ENCODE measurements around the gene CHST10. TPM values are rescaled to one million over a fixed set of nuclear protein-coding genes. Genes with fewer than 3 reads are reported as not detected.

Gene CHST10
- polyA plus RNA-seq, 3 donors from 2014 or later: 5.0 to 10.3 (median 7.1) TPM

DNA sequence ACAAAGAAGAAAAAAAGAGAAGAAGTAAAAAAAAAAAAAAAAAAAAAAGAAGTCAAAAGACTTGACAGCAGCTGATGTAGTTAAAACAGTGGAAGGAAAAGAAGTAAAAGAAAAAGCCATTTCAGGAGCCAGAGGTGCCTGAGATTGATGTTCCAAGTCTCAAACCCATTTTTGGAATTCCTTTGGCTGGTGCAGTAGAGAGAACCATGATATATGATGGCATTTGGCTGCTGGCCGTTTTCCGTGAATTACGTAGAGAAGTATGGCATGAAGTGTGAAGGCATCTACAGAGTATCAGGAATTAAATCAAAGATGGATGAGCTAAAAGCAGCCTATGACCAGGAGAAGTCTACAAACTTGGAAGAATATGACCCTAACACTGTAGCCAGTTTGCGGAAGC lies 7.6 kb upstream of the CHST10 start:
- Mint-ChIP-seq H3K4me3 (no peak overlapping the region), H3K27me3 (ENCODE audit: low read depth in 3 of 3) (peaks cover 2 to 3% (median 2%) of the 10 kb centered on the region in 3 donors), H3K27ac (no peak overlapping the region), H3K36me3 (no peaks in the 10 kb centered on the region), H3K4me1 (no peaks in the 10 kb centered on the region), H3K9me3 (no peaks in the 10 kb centered on the region)
- DNase-seq: no peak

GRCh38 chr2:100424277-100424875 lies 6.9 kb upstream of the CHST10 start:
- no peak for DNase-seq
- no peak overlapping the region for H3K4me3 Mint-ChIP-seq
- peaks cover 2 to 3% (median 2%) of the 10 kb centered on the region in 3 donors for H3K27me3 Mint-ChIP-seq (ENCODE audit: low read depth in 3 of 3)
- no peaks in the 10 kb centered on the region for H3K9me3 Mint-ChIP-seq
- H3K4me1 Mint-ChIP-seq: no peaks in the 10 kb centered on the region
- no peaks in the 10 kb centered on the region for H3K36me3 Mint-ChIP-seq
- no peak overlapping the region for H3K27ac Mint-ChIP-seq

DNA sequence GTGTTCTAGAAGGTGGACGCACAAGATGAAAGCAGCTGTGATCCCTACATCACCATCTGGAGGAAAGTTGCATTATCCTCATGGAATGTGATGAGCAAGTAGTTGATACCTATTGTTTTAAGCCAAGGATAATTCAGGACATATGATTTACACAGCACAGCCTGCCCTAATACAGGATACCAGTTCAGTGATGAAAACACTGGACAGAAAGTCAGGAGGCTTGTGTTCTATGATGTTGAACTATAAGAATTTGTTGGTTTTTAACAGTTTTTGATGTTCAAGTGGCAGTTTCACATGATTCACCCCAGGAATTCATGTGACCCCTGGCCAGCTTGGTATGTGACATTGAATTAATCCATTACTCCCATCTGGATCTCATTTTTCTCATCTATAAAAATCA lies 6.2 kb upstream of the CHST10 start:
- peaks cover 2 to 3% (median 2%) of the 10 kb centered on the region in 3 donors for H3K27me3 Mint-ChIP-seq (ENCODE audit: low read depth in 3 of 3)
- H3K4me1 Mint-ChIP-seq: peaks cover 0 to under 1% of the 10 kb centered on the region in 2 donors
- no peaks in the 10 kb centered on the region for H3K9me3 Mint-ChIP-seq
- H3K27ac Mint-ChIP-seq: no peak overlapping the region
- H3K4me3 Mint-ChIP-seq: no peak overlapping the region
- no peaks in the 10 kb centered on the region for H3K36me3 Mint-ChIP-seq
- no peak for DNase-seq

DNA sequence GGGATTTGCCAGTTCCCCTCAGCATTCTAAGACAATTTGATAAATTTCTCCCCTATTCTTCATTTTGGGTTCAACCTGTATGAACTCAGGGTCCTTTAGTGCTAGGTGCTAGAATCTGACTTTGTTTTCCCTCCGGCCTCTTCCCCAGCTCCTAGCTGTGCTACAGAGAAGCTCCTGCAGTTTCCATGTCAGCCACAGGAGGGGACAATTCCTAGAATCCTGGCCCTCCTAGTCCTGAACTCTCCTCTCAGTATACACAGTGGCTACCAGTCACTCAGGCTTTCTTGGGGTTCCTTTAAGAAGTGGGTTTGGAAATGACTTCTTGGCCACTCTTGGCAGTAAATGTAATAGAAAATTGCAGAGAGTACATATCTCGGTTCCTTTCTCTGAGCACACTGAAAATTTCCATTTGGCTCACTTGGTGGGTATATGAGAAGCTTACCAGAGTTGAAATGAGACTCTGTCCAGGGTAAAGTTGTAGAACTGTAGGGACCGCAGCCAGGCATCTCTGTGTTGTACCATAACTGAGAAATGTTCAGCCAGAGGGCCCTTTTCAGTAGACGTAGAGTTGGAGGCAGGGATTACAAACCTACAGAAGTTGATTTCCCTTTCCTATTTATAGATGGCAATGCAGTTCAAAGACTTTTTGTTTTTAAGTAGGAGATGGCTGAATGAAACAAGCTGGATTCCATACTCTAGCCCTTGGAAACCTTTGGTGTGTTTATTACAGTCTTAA lies 5.0 kb upstream of the CHST10 start:
- no peak overlapping the region for H3K4me3 Mint-ChIP-seq
- H3K9me3 Mint-ChIP-seq: no peaks in the 10 kb centered on the region
- no peaks in the 10 kb centered on the region for H3K36me3 Mint-ChIP-seq

GRCh38 chr2:100419915-100420314 lies 2.4 kb upstream of the CHST10 start:
- Mint-ChIP-seq H3K27ac (no peak overlapping the region), H3K36me3 (no peaks in the 10 kb centered on the region), H3K4me3 (peak overlapping the region in 1 of 5 donors; percentile 18), H3K4me1 (peaks cover 17 to 31% of the 10 kb centered on the region in 2 donors), H3K9me3 (no peaks in the 10 kb centered on the region), H3K27me3 (ENCODE audit: low read depth in 3 of 3) (peaks cover 0 to 2% (median 1%) of the 10 kb centered on the region in 3 donors)
- DNase-seq: no peak

More for the DNA sequence above, 5.0 kb upstream of the CHST10 start:
- Mint-ChIP-seq H3K27me3 (ENCODE audit: low read depth in 3 of 3) (peaks cover under 1 to 3% (median 2%) of the 10 kb centered on the region in 3 donors), H3K4me1 (peaks cover 0 to 11% of the 10 kb centered on the region in 2 donors), H3K27ac (no peak overlapping the region)
- DNase-seq: no peak

- Mint-ChIP-seq H3K9me3 (no peaks in the 10 kb centered on the region), H3K36me3 (no peaks in the 10 kb centered on the region), H3K27ac (peak overlapping the region in 2 of 6 donors; percentile 30 to 41), H3K4me3 (peak overlapping the region; percentile 64 to 90 (median 85)), H3K27me3 (ENCODE audit: low read depth in 3 of 3) (no peaks in the 10 kb centered on the region), H3K4me1 (peaks cover 17 to 31% of the 10 kb centered on the region in 2 donors)
- no peak for DNase-seq
These were observed 1.0 kb upstream of the CHST10 start for GRCh38 chr2:100418406-100418962.

DNA sequence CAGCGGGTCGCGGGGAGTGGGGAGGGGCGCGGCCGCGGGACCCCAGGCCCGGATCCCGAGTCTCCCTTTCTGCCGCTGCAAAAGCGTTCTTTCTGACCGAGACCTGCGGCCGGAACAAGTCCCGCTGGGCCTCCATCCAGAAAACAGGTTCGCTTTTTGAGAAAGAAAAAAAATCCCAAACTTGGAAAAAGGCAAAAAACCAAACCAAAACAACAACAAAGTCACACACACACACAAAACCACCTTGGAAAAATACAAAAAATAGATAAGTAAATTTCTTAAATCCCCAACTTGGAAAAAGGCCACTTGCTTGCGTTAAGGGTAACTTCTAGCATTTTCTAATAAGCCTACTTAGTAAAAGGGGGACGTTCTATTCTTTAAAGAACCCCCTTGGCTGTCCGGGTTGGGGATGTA lies 250 bp upstream of the CHST10 start:
- Mint-ChIP-seq H3K4me3 (peak overlapping the region; percentile 79 to 90 (median 87)), H3K36me3 (no peaks in the 10 kb centered on the region), H3K9me3 (no peaks in the 10 kb centered on the region), H3K27me3 (ENCODE audit: low read depth in 3 of 3) (no peaks in the 10 kb centered on the region), H3K4me1 (peaks cover 17 to 31% of the 10 kb centered on the region in 2 donors), H3K27ac (peak overlapping the region in 4 of 6 donors; percentile 29 to 77 (median 56))
- DNase-seq: no peak

- H3K9me3 Mint-ChIP-seq: no peaks in the 10 kb centered on the region
- peak overlapping the region; percentile 24 to 81 (median 70) for H3K27ac Mint-ChIP-seq
- no peak for DNase-seq
- H3K27me3 Mint-ChIP-seq (ENCODE audit: low read depth in 3 of 3): no peaks in the 10 kb centered on the region
- no peaks in the 10 kb centered on the region for H3K36me3 Mint-ChIP-seq
- H3K4me3 Mint-ChIP-seq: peak overlapping the region; percentile 89 to 95 (median 93)
- peaks cover 17 to 31% of the 10 kb centered on the region in 2 donors for H3K4me1 Mint-ChIP-seq
These were observed 1.0 kb downstream of the CHST10 start for GRCh38 chr2:100416397-100416934.

DNA sequence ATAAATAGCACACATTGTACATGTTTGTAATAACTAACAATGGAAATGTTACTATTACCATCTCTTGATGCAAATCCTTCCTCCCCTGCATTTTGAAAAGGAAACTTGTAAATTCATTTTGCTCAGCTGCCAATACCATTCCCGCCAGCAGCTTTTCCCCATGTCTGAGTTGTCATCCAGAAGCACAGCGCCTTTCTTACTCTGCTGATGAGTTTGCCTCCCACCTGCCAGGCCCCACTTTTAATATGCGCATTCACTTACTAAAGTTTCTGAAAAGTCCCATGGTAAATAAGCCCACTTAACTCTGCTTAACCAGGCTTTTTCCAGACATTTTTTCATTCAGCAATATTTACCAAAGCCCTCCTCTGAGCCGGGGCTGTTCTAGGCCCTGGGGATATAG lies 3.9 kb downstream of the CHST10 start:
- DNase-seq: no peak
- Mint-ChIP-seq H3K4me1 (peaks cover 17 to 30% of the 10 kb centered on the region in 2 donors), H3K27ac (no peak overlapping the region), H3K36me3 (peaks cover 0 to 3% (median 0%) of the 10 kb centered on the region in 3 donors), H3K9me3 (no peaks in the 10 kb centered on the region), H3K27me3 (ENCODE audit: low read depth in 3 of 3) (no peaks in the 10 kb centered on the region), H3K4me3 (no peak overlapping the region)

DNA sequence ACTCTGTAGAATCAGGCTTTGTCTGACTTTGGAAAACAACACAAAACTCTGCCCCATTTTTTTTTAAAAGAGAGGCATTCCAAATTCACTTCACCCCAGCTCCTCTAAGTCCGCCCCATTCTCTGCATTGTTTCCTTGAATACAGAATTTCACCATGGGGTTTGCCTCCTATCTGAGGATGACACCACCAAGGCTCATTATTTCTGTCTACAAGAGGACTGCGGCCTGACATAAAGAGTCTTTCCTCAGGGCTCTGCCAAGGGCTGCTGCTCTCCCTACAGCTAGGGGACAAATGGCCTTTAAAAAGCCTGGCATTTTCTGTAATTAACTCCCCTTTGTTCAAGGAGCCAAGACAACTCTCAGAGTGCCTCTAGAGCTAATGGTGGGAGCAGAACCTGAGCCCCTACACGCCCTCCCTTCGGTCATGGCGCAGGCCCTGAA lies 4.6 kb downstream of the CHST10 start:
- no peaks in the 10 kb centered on the region for H3K9me3 Mint-ChIP-seq
- no peak overlapping the region for H3K4me3 Mint-ChIP-seq
- no peak overlapping the region for H3K27ac Mint-ChIP-seq
- no peak for DNase-seq
- H3K4me1 Mint-ChIP-seq: peaks cover 17 to 23% of the 10 kb centered on the region in 2 donors
- no peaks in the 10 kb centered on the region for H3K27me3 Mint-ChIP-seq (ENCODE audit: low read depth in 3 of 3)
- peaks cover 0 to 7% (median 0%) of the 10 kb centered on the region in 3 donors for H3K36me3 Mint-ChIP-seq

GRCh38 chr2:100412466-100412865 lies 5.0 kb downstream of the CHST10 start:
- H3K27me3 Mint-ChIP-seq (ENCODE audit: low read depth in 3 of 3): no peaks in the 10 kb centered on the region
- H3K4me1 Mint-ChIP-seq: peaks cover 17 to 20% of the 10 kb centered on the region in 2 donors
- no peaks in the 10 kb centered on the region for H3K9me3 Mint-ChIP-seq
- H3K4me3 Mint-ChIP-seq: no peak overlapping the region
- peaks cover 0 to 7% (median 0%) of the 10 kb centered on the region in 3 donors for H3K36me3 Mint-ChIP-seq
- DNase-seq: no peak
- H3K27ac Mint-ChIP-seq: no peak overlapping the region

DNA sequence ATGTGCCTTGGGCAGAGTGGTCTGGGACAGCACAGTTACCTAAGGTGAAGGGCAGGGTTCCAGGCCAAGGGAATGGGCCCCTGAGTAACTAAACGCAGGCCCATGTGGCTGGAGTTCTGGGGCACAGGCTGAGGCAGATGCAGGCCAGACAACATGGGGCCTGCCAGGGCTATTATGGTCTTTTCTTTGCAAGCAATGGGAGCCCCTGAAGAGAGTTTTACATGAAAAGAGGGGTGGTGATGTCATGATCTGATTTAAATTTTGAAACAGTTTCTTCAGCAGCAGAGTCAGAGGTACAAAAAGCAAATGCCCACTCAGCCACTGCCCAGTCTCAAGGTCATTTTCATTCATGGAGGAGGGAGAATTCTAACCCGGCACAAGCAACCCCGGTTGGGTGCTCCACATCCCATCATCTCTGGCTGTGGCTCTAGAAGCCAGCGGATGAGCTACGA lies 5.6 kb downstream of the CHST10 start:
- Mint-ChIP-seq H3K4me1 (peaks cover 14 to 17% of the 10 kb centered on the region in 2 donors), H3K4me3 (no peak overlapping the region), H3K27me3 (ENCODE audit: low read depth in 3 of 3) (no peaks in the 10 kb centered on the region), H3K27ac (no peak overlapping the region), H3K36me3 (peaks cover 0 to 7% (median 0%) of the 10 kb centered on the region in 3 donors), H3K9me3 (no peaks in the 10 kb centered on the region)
- DNase-seq: no peak

DNA sequence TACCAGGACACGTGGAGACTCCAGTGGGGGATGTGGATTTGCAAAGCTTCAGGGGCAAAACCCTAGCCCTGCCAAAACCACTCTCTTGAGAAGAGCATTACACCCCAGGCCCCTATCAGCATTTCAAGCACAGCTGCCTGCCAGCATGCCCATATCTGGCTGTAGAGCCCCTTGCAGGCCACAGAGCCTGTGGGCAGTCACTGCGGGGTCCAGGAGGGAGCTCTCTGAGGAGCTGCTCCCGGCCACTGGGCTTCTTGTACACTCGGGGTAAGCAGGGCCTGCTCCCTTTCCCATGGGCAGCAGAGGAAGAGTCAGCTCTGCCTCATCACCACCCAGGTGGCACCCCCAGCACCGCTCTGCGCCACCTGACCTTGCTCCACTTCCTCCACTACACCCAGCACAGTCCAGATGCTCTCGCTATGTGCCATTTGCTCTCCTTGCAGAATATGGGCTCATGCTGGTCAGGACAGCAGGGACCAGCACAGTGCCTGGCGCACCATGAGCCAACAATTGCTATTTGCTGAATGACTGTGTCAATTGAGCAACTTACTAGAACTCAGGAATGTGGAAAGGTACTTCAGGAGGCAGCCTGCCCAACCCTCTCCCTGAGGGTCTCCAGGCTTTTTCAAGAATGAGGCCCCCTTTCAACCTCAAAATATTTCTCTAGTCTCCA lies 7.4 kb downstream of the CHST10 start:
- Mint-ChIP-seq H3K27ac (no peak overlapping the region), H3K4me3 (no peak overlapping the region), H3K27me3 (ENCODE audit: low read depth in 3 of 3) (no peaks in the 10 kb centered on the region), H3K36me3 (peaks cover 0 to 10% (median 3%) of the 10 kb centered on the region in 3 donors), H3K9me3 (no peaks in the 10 kb centered on the region), H3K4me1 (no peaks in the 10 kb centered on the region)
- no peak for DNase-seq
